ENCODE data around the gene PTH1R.

PTH1R gene

DNA sequence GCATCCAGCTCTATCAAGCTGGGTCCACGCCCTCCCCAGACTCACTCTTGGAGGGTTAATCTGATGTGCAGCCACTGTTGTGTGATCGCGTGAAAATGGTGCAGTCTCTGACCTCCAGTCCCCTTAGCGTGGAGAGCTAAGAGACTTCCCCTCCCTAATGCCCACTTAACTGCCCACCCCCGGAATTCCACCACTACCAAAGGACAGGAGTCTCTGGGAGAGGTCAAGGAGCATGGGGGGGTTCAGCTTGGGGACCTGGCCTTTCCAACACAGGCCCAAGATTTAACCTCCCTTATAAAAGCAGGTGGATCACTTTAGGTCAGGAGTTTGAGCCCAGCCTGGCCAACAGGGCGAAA, 50.2 kb downstream of the PTH1R start:
- DNase-seq (ENCODE audit: low read depth in 4 of 4, low spot score in 1 of 4): no peak

DNA sequence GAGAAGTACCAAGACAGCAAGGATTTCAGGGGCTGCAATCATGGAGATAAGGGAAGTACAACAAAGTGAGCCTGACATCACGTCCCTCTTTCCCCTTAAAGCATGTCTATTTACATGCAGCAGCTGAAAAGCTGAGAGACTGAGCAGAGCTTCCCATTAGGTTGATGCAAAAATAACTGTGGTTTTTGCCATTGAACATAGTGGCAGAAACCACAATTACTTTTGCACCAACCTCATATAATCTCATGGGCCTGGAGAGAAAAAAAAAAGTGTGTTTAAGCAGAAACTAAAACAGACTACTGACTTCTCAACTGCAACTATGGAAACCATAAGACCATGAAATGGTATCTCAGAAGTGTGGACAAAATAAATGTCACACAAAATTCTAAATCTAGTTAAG, 50.8 kb downstream of the PTH1R start:
- DNase-seq (ENCODE audit: low read depth in 4 of 4, low spot score in 1 of 4): no peak

DNA sequence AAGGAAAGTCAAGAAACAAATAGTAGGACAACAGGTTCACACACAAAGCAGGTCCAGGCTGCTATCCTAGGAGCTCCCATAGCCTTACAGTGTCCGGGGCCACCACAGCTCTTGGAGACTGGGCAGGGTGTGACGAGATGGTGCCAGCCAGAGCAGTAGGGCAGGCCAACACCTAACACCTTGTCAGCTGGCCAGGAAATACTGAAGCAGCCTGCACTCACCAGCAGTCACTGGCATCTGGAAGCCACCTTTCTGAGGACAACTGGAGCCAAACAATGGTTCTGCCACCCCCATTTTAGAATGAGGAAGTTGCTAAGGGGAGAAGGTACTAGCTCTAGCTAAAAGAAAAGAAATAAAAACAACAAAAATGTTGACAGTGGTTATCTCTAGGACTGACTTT, 51.8 kb downstream of the PTH1R start:
- DNase-seq (ENCODE audit: low read depth in 4 of 4, low spot score in 1 of 4): no peak

DNA sequence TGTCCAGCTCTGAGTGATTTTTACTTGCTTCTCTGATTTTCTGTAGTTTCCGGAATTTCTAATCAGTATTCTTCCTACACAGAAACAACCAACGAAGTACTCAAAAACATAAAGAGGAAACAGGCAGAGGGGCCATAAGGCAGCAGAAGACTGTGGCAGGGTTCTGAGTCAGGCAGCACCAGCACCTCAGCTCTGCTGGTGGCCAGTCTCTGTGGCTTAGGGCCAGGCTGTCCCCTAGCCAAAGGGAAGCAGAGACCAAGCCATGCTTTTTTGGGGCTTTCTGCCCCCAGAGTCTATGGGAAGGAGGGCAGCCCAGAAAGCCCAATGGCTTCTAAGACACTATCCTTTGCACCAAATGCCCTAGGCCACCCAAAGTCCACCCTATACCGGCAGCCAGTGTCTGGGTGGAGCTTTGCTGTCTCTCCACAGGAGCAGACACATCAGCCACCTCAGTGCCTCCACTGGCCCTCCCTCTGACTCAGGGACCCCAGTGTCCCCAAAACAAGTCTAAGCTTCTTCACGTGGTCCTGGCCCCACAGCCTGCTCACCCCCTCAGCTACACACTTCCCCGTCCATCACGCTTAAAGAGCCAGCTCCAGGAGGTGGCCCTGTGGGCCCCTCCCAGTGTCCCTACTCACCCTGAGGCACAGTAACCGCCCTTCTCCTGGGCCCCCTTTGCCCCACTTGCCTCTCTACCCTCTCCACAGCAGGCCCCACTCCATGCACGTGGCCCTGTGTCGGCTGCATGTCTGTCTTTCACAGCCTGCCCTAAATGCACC, 52.8 kb downstream of the PTH1R start:
- DNase-seq (ENCODE audit: low read depth in 4 of 4, low spot score in 1 of 4): no peak

DNA sequence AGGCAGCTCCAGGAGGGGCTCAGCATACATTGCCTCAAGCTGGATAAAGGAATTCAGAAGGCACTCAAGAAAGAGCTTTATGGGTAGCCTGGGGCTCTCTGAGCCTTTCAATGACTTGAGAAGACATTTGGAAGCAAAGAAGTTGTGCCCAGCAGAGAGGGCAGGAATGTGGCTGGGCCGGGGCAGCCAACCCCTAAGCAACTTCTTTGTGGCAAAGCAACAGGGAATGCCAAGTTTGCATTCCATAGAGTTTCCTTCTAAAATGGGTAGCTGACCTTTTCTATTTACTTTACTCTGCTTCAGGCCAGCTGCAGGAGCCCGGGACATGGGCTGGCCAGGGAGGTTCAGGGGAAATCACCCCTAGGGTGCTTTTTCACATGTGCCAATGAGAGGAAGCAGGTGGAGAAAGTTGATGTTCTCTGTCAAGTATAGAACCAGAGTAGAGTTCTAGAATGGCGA, 53.5 kb downstream of the PTH1R start:
- DNase-seq (ENCODE audit: low read depth in 4 of 4, low spot score in 1 of 4): no peak

DNA sequence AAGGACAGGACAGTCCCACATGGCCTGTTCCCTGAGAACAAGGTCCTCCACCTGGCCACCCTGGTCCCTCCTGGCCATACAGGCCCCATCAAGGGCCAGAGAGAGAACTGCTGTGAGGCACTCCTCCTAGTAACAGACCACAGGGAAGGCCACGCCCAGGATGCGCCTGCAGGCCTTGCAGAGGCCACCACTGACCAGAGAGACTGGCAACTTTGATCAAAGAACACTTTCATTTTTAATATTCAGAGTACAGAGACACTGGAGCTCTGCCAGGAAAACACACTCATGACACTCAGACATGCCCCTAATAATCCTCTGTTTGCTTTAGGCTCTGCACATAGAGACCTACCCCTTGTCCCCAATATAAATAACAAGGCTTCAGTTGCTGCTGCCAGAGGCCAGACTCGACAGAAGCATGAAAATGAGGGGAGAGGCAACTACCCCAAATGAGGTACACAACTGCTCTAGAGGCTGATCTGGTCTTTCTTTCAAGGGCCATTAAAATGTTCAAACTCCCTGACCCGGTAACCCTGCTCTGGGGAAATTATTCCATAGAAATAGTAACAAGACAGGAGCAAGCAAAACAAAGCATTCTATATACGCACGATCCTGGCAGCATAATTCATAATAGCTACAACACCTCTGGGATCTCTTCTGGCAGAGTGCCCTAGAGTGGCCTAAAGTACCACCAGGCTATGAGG, 54.3 kb downstream of the PTH1R start:
- no peak for DNase-seq (ENCODE audit: low read depth in 4 of 4, low spot score in 1 of 4)

DNA sequence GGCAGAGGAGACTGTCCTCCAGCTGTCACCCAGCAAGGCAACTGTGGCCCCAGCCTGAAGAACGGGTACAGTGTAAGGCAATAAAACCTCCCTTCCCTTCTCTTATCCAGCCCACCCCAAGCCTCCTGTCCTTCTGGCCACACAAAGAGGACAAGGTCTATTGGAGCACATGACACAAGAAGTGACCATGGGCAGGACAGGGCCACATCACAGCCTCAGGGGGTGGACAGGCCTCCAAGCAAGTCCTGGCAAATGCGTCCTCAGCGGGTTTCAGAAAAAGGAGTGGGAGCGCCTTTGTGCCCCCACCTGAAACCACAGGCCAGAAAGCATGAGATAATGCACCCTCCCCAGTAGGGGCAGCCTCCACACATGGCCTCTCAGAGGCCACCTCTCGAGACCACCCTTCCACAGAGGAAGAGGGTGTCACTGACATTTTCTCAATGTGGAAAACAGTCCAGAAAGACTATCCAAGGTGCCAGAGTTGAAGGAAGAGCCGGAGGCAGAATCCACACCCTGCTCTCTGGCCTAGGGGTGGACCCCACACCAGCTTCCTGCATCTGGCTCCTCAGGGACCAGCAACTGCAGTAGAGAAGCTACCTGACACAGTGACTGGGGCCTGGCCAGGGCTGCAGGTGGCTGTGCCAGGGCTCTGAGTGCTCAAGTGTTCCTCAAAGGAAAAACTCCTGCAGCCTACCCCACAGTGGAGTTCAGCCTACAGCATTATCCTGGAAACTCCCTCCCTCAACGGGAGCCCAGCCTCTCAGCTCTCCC, 55.1 kb downstream of the PTH1R start:
- DNase-seq (ENCODE audit: low read depth in 4 of 4, low spot score in 1 of 4): no peak

DNA sequence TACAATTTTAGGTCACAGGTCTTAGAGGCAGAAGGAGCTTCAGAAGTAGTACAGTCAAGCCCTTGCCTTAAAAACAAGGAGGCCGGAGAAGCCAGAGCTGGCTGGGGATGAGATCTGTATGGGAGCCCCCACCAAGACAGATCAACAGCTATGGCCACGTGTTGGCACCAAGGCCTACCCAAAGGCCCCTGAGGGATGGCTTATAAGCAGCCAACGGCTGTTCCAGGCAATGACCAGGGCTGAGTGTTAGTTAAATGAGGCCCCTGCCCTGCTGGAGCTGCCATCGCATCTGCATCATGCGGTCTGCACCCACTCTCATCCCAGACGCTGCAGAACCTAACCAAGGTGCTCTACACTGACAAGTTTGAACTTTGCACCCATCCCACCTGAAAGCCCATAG, 55.7 kb downstream of the PTH1R start:
- no peak for DNase-seq (ENCODE audit: low read depth in 4 of 4, low spot score in 1 of 4)

DNA sequence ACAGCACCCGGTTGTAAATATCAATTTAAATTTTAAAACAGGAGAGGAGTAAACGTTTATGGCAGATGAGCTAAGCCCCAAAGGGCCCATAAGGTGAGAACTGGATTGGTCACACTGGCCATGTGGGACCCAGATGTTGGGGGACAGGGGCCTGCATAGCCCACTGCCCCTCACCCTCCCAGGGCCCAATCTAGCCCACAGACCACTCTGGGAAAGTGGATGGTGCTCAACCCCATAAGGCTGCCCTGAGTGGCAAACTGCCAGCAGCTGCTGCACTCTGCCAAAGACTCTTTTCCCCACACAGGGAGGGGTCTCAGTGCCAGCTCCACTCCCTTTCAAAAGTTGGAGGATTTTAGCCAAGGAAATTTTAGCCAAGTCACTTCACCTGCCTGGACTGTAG, 56.6 kb downstream of the PTH1R start:
- no peak for DNase-seq (ENCODE audit: low read depth in 4 of 4, low spot score in 1 of 4)

DNA sequence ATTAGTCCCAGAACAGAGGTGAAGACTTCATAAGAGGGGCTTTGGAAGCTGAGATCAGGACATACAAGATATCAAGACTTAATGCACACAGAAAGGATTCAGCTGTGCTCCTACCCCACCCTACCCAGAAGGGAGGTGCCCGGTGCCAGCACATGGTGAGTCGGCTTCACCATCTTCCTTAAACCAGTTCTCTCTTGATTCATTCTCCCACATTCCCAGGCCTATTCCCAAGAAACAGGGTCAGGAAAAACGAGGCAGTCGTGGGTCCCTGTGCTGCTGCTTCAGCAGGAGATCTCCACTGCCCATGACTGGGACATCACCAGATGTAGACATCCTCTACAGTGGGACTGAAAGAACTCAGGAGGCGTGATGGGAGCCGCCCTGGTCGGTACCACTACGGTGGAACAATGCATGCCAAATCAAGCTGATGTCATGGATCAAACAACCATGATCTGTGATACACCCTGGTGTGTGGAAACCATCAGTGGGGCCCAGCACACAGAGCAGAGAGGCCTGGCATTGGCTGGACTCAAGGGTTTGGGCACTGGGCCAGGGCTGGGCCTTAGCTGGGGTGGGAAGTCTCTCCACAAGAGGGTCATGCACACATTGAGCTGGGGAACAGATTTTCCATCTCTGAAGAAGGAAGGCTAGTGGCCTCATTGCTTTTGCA, 57.1 kb downstream of the PTH1R start:
- no peak for DNase-seq (ENCODE audit: low read depth in 4 of 4, low spot score in 1 of 4)

DNA sequence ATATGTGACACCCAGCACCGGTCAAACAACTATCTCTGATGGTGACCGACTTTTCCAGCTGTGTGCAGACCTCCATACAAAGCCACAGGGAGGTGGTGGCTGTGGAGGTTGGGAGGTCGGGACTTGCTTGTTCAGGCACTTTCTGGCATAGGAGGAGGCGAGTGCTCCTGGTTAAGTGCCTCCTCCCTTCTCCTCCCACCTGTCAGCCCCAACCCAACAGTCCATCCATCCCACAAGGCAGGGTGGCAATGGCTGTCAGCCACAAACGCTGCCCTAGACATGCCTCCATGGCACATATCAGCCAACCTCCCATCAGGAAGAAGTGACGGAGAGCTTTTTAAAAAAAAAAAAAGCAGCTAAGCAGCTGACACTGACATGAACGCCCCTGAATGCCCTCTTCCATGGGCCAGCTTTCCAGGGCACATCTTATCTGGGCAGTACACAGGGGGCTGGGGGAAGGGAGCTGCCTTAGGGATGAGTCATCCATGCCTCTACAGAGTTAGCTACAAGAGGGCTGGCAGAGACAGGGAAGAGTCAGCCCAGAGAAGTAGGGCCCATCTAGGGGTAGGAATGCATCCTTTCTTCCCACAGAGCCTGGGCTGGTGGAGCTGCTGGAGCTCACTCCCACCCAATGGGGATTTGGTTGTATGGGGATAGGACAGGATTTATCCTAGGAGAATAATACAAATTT, 57.8 kb downstream of the PTH1R start:
- DNase-seq (ENCODE audit: low read depth in 4 of 4, low spot score in 1 of 4): no peak

DNA sequence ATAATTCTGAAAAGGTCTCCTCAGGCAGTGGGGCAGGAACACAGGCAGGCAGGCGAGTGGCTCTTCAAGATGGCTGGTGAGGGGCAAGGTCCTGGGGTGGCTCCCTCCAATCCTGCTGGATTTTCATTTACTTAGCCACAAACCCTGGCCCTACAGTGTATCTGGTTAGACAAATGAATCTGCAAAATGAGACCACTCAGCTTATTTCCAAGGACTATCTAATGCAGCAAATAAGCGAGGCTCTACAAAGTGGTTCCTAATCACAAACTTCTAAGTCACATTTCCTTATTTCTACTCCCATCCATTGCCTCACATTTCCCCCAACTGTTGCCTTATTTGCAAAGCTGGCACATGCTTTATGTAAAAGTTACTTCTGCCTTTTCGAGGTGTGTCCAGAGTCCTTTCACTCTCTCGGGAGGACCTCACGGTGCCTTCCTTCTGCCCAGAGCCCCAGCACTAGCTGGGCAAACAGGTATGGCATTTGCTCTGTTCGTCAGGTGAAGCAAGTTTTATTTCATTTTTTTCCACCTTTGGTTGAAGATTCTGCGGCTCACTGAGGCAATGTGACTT, 58.6 kb downstream of the PTH1R start:
- DNase-seq (ENCODE audit: low read depth in 4 of 4, low spot score in 1 of 4): no peak

DNA sequence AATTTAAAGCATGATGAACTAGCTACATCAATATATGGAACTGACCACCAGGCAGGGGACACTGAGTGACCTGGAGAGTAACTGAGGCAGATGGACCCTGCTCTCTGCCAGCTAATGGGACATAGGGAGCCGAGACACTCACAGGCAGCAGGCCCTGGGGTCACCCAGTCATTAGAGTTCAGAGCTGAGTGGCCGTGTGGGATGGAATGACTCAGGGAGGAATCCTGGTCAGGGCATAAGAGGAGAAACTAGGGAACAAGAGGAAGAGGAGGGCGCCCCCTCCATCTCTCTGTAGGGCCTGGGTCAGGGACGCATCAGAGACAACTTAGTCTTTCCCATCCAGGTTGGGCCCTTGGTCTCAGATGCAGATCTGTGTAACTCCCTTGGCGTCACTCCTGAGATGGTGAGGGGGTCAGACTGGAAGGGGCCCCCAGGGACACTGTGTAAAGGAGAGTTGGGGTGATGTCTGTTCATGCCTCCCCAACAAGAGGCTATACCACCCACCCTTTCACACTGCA, 59.3 kb downstream of the PTH1R start:
- DNase-seq (ENCODE audit: low read depth in 4 of 4, low spot score in 1 of 4): no peak

DNA sequence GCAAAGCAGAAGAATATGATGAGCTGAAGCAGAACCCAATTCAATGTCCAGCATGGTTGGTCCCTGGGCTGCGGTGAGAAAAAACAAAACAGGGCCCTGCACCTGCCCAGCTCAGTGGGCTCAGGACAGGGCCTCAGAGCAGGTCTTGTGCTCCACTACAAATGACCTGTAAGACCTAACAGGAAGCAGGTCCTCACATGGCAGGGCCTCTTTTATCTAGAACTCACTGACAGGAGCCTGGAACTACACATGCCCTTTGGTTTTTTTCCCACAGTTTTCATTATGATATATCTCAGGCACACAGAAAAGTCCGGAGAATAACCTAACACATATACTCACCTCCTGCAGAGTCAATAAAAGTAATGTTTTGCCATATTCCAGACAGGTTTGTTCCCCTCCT, 60.6 kb downstream of the PTH1R start:
- no peak for DNase-seq (ENCODE audit: low read depth in 4 of 4, low spot score in 1 of 4)

DNA sequence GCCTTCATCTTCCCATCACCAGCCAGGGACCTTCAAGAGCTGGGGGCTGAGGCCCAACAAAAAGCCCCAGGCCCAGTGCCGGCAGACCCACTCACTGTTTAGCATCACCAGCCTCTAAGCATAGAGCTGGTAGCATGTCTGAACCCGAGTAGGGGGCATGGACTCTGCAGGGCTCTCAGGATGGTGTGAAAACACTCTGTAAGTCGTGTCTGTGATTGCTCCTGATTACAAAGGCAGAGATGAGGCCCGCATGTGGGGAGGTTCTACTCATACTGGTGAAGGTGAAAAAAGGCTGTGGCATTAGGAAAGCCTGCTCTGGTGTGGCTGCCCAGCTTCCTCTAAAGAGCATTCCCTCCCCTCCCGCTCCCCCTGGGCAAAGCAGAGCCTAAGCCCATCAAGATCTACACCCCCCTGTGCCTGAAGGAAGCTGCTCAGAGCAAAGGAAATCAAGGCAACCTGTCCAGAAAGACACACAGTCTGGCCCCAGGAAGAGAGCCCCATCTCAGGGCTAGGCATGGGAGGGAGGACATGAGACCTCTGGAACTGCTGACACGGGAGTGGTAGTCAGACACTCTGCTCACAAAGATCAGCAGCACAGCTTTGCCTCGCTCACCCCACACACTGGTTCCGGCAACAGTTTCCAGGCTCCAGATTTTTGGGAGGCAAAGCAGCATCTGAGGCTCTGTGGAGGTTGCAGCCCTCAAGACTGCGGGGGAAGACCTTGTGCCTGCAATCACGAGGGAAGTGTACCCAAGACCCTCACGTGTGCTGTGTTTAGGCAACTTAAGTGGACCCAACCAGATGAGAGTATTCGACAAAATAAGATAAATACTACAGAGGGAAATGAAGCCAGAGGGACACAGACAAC, 62.3 kb downstream of the PTH1R start:
- no peak for DNase-seq (ENCODE audit: low read depth in 4 of 4, low spot score in 1 of 4)

DNA sequence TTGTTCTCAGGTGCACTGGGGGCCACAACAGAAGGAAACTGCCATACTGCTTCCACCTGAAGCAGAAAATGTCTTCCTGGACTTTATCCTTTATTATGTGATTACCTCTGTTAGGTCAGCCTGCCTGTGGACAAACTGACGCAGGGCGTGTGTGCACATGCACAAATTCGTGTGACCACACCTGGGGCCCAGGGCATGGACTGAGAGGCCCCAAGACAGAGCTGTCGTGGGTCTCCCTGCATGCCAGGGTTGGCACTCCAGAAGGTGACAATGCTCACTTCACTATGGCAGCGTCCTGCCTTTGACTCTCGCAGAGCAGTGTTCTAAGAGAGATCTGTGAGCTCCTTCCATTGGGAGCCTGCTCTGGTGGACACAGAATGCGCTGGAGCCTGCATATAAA, 64.6 kb downstream of the PTH1R start:
- no peak for DNase-seq (ENCODE audit: low read depth in 4 of 4, low spot score in 1 of 4)

DNA sequence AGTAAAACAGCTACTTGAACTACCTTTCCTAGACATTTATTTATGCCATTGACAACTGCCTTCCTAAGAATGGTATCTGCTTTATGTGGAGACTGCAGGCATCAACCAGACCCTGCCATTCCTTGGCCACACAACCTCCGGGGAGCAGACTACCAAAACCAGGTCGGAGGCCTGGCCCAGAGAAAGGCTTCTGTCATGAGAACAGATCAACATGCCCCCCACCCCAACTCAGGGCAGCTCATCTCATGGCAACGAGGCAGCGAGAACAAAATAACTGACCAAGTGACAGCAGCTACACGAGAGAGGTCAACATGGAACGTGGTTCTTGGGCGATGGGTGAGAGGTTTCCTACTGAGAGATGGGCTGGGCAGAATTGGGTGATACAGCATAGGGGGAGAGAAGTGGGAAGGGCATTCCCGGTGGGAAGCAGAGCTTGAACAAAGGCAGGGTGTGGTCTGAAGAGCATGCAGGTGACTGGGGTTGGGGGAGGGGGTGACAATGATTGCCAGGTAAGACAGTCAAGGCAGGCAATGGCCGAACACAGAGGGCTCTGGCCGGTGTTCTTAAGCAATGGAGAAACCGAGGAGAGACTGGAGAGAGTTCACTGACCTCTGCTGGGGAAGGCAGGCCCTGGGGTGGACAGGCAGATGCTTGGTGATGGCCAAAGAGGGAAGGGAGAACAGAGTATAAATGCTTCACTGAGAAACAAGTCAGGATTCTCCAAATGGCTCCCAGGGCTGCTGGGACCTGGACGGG, 65.1 kb downstream of the PTH1R start:
- DNase-seq (ENCODE audit: low read depth in 4 of 4, low spot score in 1 of 4): no peak

DNA sequence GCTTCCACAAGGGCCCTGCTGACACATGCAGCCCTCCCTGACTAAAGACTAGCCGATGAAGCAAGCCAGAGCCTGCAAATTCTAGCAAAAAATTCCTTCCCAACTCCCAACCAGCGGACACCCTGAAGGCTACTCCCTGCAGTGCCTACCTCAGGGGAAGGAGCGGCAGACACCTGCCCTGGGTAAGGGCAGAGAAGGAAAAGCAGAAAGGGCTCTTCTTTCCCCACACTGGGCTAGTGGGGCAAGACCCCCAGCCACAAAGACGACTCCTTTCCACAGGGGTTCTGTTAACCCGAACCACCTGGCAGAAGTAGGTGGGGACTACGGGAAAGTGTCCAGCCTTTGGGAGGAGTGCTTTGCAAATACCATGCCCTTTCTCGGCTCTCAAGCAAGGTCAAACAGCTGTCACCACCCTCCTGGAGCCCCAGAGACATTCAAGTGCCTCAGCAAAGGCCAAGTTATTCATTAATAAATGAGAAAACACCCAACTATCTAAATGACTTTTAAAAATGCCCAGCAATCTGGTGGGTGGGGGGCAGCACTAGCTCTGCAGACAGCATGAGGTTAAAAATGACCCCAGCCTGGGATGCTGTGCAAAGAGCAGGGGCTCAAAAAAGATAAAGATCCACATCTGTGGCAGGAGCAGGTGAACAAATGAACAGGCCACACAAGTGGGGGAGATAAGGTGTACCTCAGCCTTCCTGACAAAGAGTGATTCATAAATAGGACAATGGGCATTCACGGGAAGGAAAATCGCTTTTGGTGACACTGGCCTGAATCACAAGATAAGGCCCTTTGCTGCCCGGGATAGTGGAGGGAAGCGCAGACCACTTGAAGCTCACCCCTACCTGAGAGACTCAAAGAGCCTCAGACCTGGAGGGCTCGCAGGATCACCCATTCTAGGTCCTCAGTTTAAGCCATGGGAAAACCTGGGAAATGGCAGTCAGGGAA, 66.0 kb downstream of the PTH1R start:
- no peak for DNase-seq (ENCODE audit: low read depth in 4 of 4, low spot score in 1 of 4)
